HL-60 (cell line): Measurements from ENCODE around the gene ZNF385D.

Experiments
- GABPA ChIP-seq: IDR thresholded peaks from 2 replicates; pipeline ENCODE4 v1.6.1; 2012; ENCODE audit warnings: low read depth
- POLR2AphosphoS5 ChIP-seq: IDR thresholded peaks from 2 replicates; pipeline ENCODE4 v1.6.1; 2012; ENCODE audit warnings: low read depth
- SPI1 ChIP-seq: IDR thresholded peaks from 2 replicates; pipeline ENCODE4 v1.6.1; 2012; ENCODE audit warnings: low read depth, mild to moderate bottlenecking, borderline replicate concordance
- TF ChIP-seq, protein P1 (sequence below): IDR thresholded peaks from 2 replicates; pipeline ENCODE4 v1.6.1; 2012; ENCODE audit warnings: low read depth; ENCODE audit not compliant: insufficient replicate concordance
- TF ChIP-seq, protein P2 (sequence below): IDR thresholded peaks from one replicate; pipeline ENCODE4 v1.5.1; 2011; ENCODE audit warnings: low read length, control low read depth, inconsistent platforms; ENCODE audit not compliant: insufficient read depth

- TF ChIP-seq, protein P1, sequence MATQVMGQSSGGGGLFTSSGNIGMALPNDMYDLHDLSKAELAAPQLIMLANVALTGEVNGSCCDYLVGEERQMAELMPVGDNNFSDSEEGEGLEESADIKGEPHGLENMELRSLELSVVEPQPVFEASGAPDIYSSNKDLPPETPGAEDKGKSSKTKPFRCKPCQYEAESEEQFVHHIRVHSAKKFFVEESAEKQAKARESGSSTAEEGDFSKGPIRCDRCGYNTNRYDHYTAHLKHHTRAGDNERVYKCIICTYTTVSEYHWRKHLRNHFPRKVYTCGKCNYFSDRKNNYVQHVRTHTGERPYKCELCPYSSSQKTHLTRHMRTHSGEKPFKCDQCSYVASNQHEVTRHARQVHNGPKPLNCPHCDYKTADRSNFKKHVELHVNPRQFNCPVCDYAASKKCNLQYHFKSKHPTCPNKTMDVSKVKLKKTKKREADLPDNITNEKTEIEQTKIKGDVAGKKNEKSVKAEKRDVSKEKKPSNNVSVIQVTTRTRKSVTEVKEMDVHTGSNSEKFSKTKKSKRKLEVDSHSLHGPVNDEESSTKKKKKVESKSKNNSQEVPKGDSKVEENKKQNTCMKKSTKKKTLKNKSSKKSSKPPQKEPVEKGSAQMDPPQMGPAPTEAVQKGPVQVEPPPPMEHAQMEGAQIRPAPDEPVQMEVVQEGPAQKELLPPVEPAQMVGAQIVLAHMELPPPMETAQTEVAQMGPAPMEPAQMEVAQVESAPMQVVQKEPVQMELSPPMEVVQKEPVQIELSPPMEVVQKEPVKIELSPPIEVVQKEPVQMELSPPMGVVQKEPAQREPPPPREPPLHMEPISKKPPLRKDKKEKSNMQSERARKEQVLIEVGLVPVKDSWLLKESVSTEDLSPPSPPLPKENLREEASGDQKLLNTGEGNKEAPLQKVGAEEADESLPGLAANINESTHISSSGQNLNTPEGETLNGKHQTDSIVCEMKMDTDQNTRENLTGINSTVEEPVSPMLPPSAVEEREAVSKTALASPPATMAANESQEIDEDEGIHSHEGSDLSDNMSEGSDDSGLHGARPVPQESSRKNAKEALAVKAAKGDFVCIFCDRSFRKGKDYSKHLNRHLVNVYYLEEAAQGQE: no peak
- TF ChIP-seq, protein P2, sequence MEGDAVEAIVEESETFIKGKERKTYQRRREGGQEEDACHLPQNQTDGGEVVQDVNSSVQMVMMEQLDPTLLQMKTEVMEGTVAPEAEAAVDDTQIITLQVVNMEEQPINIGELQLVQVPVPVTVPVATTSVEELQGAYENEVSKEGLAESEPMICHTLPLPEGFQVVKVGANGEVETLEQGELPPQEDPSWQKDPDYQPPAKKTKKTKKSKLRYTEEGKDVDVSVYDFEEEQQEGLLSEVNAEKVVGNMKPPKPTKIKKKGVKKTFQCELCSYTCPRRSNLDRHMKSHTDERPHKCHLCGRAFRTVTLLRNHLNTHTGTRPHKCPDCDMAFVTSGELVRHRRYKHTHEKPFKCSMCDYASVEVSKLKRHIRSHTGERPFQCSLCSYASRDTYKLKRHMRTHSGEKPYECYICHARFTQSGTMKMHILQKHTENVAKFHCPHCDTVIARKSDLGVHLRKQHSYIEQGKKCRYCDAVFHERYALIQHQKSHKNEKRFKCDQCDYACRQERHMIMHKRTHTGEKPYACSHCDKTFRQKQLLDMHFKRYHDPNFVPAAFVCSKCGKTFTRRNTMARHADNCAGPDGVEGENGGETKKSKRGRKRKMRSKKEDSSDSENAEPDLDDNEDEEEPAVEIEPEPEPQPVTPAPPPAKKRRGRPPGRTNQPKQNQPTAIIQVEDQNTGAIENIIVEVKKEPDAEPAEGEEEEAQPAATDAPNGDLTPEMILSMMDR: no peak
- TF ChIP-seq SPI1 (no peak), POLR2AphosphoS5 (no peak), GABPA (no peak)
Observed at GRCh38 chr3:21393683-21394311, 357.2 kb downstream of the ZNF385D start.
